H1 (cell line): Measurements from ENCODE around the gene JUN. TPM values are rescaled to one million over a fixed set of nuclear protein-coding genes. Genes with fewer than 3 reads are reported as not detected.

ENCODE experiments used
- CTCF ChIA-PET: fragments of 300-600 bp; sonication (Branson Sonifier 250); formaldehyde crosslinking; loops from one replicate; lab custom pipeline; 2021; ENCODE audit not compliant: partially characterized antibody; lab: Charles Lee
- POLR2A ChIA-PET: fragments of 300-600 bp; sonication (Branson Sonifier 250); formaldehyde crosslinking; loops from one replicate; lab custom pipeline; 2021; ENCODE audit warnings: inconsistent platforms; ENCODE audit not compliant: partially characterized antibody; lab: Charles Lee
- DNase-seq, 2 experiments: peaks; one replicate each; pipeline versions ENCODE4 v3.0.0 to v3.0.0-alpha.2; 2010 to 2022; ENCODE audit warnings: low spot score in 2 of 2, low read depth in 1 of 2, mixed read lengths in 1 of 2
- FAIRE-seq: peaks from 2 replicates; lab custom pipeline; 2011; peaks lifted over from hg19 to GRCh38; lab: Jason Lieb, UNC
- H2AFZ ChIP-seq: 2 replicates; pipeline ENCODE4 v1.8.1; 2012; ENCODE audit warnings: low read length, inconsistent platforms
- H2AK5ac ChIP-seq: 2 replicates; pipeline ENCODE4 v1.6.1; 2013; ENCODE audit warnings: low read depth, low read length
- H2BK120ac ChIP-seq: replicated peaks from 2 replicates; pipeline ENCODE3; 2013; ENCODE audit warnings: low read depth, low read length, inconsistent platforms
- H2BK12ac ChIP-seq: 2 replicates; pipeline ENCODE4 v1.6.1; 2013; ENCODE audit warnings: low read depth, low read length
- H2BK15ac ChIP-seq: 2 replicates; pipeline ENCODE4 v1.6.1; 2013; ENCODE audit warnings: low read length
- H2BK20ac ChIP-seq: 2 replicates; pipeline ENCODE4 v1.6.1; 2013; ENCODE audit warnings: low read length
- H2BK5ac ChIP-seq: 2 replicates; pipeline ENCODE4 v1.6.1; 2013; ENCODE audit warnings: low read depth, low read length
- H3K14ac ChIP-seq: 2 replicates; pipeline ENCODE4 v1.6.1; 2013; ENCODE audit warnings: inconsistent platforms; ENCODE audit not compliant: insufficient read length
- H3K18ac ChIP-seq: 2 replicates; pipeline ENCODE4 v1.6.1; 2013; ENCODE audit warnings: low read length; ENCODE audit errors: extremely low read depth
- H3K23ac ChIP-seq: 2 replicates; pipeline ENCODE4 v1.6.1; 2013; ENCODE audit warnings: inconsistent platforms; ENCODE audit not compliant: insufficient read length
- H3K23me2 ChIP-seq: 2 replicates; pipeline ENCODE4 v1.6.1; 2013; ENCODE audit warnings: low read depth, low read length
- H3K27ac ChIP-seq: 2 replicates; pipeline ENCODE4 v1.6.1; 2011; ENCODE audit warnings: low read depth, low read length, inconsistent platforms
- H3K27me3 ChIP-seq, 4 experiments: replicated peaks in 1 of 4; 1 replicate in 1 of 4; 2 replicates in 3 of 4; pipeline versions ENCODE4 v1.6.1 to v1.8.1; 2011 to 2013; ENCODE audit warnings: low read length in 3 of 4, mild to moderate bottlenecking in 3 of 4, inconsistent platforms in 2 of 4, mixed read lengths in 2 of 4, moderate library complexity in 1 of 4; ENCODE audit not compliant: control insufficient read depth in 3 of 4, insufficient read depth in 3 of 4; ENCODE audit errors: extremely low read depth in 1 of 4
- H3K36me3 ChIP-seq, 4 experiments: 2 replicates each; pipeline versions ENCODE4 v1.6.1 to v1.8.1; 2011 to 2013; ENCODE audit warnings: mild to moderate bottlenecking in 4 of 4, low read length in 3 of 4, moderate library complexity in 2 of 4, control low read depth in 1 of 4, inconsistent platforms in 1 of 4; ENCODE audit not compliant: insufficient read depth in 4 of 4, control insufficient read depth in 2 of 4
- H3K4ac ChIP-seq: replicated peaks from 2 replicates; pipeline ENCODE3; 2013; ENCODE audit warnings: low read length, low read depth, mixed read lengths, inconsistent platforms; ENCODE audit not compliant: insufficient read length
- H3K4me1 ChIP-seq, 4 experiments: replicated peaks in 1 of 4; 1 replicate in 1 of 4; 2 replicates in 3 of 4; pipeline versions ENCODE4 v1.6.1 to v1.8.1; 2011 to 2013; ENCODE audit warnings: low read length in 3 of 4, inconsistent platforms in 2 of 4, mixed read lengths in 1 of 4; ENCODE audit not compliant: insufficient read depth in 4 of 4, control insufficient read depth in 3 of 4
- H3K4me2 ChIP-seq, 2 experiments: 2 replicates each; pipeline versions ENCODE4 v1.6.1 to v1.8.1; 2011 to 2013; ENCODE audit warnings: low read depth in 2 of 2, low read length in 2 of 2, control low read depth in 1 of 2, inconsistent platforms in 1 of 2, mild to moderate bottlenecking in 1 of 2; ENCODE audit not compliant: insufficient read depth in 1 of 2
- H3K4me3 ChIP-seq, 4 experiments: fragments of 200-600, 300-600 bp in 1 of 4; sonication (generic), shearing (Covaris generic), sonication (Bioruptor Twin) in 1 of 4; 2 replicates each; pipeline versions ENCODE4 v1.5.1 to v1.8.1; 2011 to 2016; ENCODE audit warnings: low read length in 4 of 4, low read depth in 3 of 4, control low read depth in 2 of 4, inconsistent platforms in 2 of 4, mild to moderate bottlenecking in 2 of 4, mixed read lengths in 1 of 4, moderate library complexity in 1 of 4; ENCODE audit not compliant: insufficient read depth in 2 of 4; ENCODE audit errors: extremely low read depth in 1 of 4
- H3K56ac ChIP-seq: replicated peaks from 2 replicates; pipeline ENCODE3; 2013; ENCODE audit warnings: low read depth, mild to moderate bottlenecking, mixed read lengths, low read length, inconsistent platforms; ENCODE audit not compliant: insufficient read length
- H3K79me1 ChIP-seq: 2 replicates; pipeline ENCODE4 v1.6.1; 2013; ENCODE audit warnings: low read depth, low read length, control low read depth
- H3K79me2 ChIP-seq, 2 experiments: 2 replicates each; pipeline versions ENCODE4 v1.6.1 to v1.8.1; 2012 to 2013; ENCODE audit warnings: low read length in 2 of 2, mild to moderate bottlenecking in 2 of 2, inconsistent platforms in 1 of 2; ENCODE audit not compliant: insufficient read depth in 2 of 2, control insufficient read depth in 1 of 2
- H3K9ac ChIP-seq, 4 experiments: replicated peaks in 1 of 4; 1 replicate in 1 of 4; 2 replicates in 3 of 4; pipeline versions ENCODE4 v1.6.1 to v1.8.1; 2011 to 2013; ENCODE audit warnings: low read depth in 3 of 4, low read length in 3 of 4, control low read depth in 2 of 4, mild to moderate bottlenecking in 2 of 4, moderate library complexity in 2 of 4, inconsistent platforms in 1 of 4; ENCODE audit errors: extremely low read depth in 1 of 4
- H3K9me3 ChIP-seq, 2 experiments: 2 replicates each; pipeline versions ENCODE4 v1.6.1 to v1.8.1; 2012 to 2013; ENCODE audit warnings: mild to moderate bottlenecking in 2 of 2, moderate library complexity in 2 of 2, control low read depth in 1 of 2, inconsistent platforms in 1 of 2, low read depth in 1 of 2, low read length in 1 of 2, mixed read lengths in 1 of 2; ENCODE audit not compliant: insufficient read depth in 2 of 2
- H4K20me1 ChIP-seq, 2 experiments: replicated peaks in 1 of 2; 2 replicates each; pipeline versions ENCODE3 to v1.8.1; 2011 to 2013; ENCODE audit warnings: inconsistent platforms in 2 of 2, low read length in 2 of 2, mild to moderate bottlenecking in 1 of 2; ENCODE audit not compliant: insufficient read depth in 2 of 2, control insufficient read depth in 1 of 2
- H4K5ac ChIP-seq: 2 replicates; pipeline ENCODE4 v1.6.1; 2013; ENCODE audit warnings: low read length, low read depth, mixed read lengths, inconsistent platforms; ENCODE audit not compliant: insufficient read length
- H4K8ac ChIP-seq: 2 replicates; pipeline ENCODE4 v1.8.0; 2013; ENCODE audit warnings: mild to moderate bottlenecking, moderate library complexity, low read length, inconsistent platforms; ENCODE audit not compliant: insufficient read depth; ENCODE audit errors: extremely low read depth
- H4K91ac ChIP-seq: replicated peaks from 2 replicates; pipeline ENCODE3; 2013; ENCODE audit warnings: low read length, mixed read lengths, inconsistent platforms; ENCODE audit not compliant: insufficient read length
- BCL11A ChIP-seq, 2 experiments: IDR thresholded peaks; one replicate each; pipeline ENCODE4 v1.6.1; 2011; ENCODE audit warnings: low read depth in 2 of 2, low read length in 2 of 2, mild to moderate bottlenecking in 2 of 2
- CBX8 ChIP-seq: fragments of 300-800, 300-1000 bp; sonication (generic); IDR thresholded peaks from 2 replicates; pipeline ENCODE4 v1.7.1; 2016; ENCODE audit warnings: low read depth, low read length, borderline replicate concordance
- CTCF ChIP-seq, 3 experiments: IDR thresholded peaks; 1 replicate in 2 of 3; 2 replicates in 1 of 3; pipeline versions ENCODE4 v1.5.1 to v1.6.1; 2011; ENCODE audit warnings: low read length in 3 of 3, mild to moderate bottlenecking in 3 of 3, inconsistent platforms in 2 of 3, low read depth in 1 of 3, moderate library complexity in 1 of 3; ENCODE audit not compliant: insufficient read depth in 1 of 3; ENCODE audit errors: control extremely low read depth in 1 of 3
- EP300 ChIP-seq, 2 experiments: IDR thresholded peaks; 1 replicate in 1 of 2; 2 replicates in 1 of 2; pipeline ENCODE4 v1.6.1; 2011 to 2012; ENCODE audit warnings: low read depth in 2 of 2, low read length in 2 of 2, mild to moderate bottlenecking in 2 of 2, borderline replicate concordance in 1 of 2, inconsistent platforms in 1 of 2, moderate library complexity in 1 of 2
- PHF8 ChIP-seq: fragments of 200-600 bp; sonication (generic); conservative IDR thresholded peaks from 2 replicates; pipeline ENCODE4 v1.7.1; 2012; ENCODE audit warnings: low read depth, mild to moderate bottlenecking, inconsistent platforms, low read length, moderate library complexity
- RAD21 ChIP-seq, 2 experiments: IDR thresholded peaks in 1 of 2; conservative IDR thresholded peaks in 1 of 2; 2 replicates each; pipeline ENCODE4 v1.6.1; 2011; ENCODE audit warnings: low read depth in 2 of 2, low read length in 2 of 2, improper control_type of control experiment in 1 of 2, inconsistent platforms in 1 of 2, mild to moderate bottlenecking in 1 of 2, moderate library complexity in 1 of 2
- SAP30 ChIP-seq: fragments of 300-600 bp; sonication (generic); IDR thresholded peaks from 2 replicates; pipeline ENCODE4 v1.7.1; 2012; ENCODE audit warnings: low read length, moderate library complexity, mild to moderate bottlenecking, inconsistent platforms; ENCODE audit not compliant: insufficient read depth, insufficient replicate concordance
- SP2 ChIP-seq: IDR thresholded peaks from 2 replicates; pipeline ENCODE4 v1.6.1; 2012; ENCODE audit warnings: mild to moderate bottlenecking, low read length, inconsistent platforms
- SP4 ChIP-seq: IDR thresholded peaks from 2 replicates; pipeline ENCODE4 v1.6.1; 2012; ENCODE audit warnings: low read length, inconsistent platforms
- TBP ChIP-seq: IDR thresholded peaks from 2 replicates; pipeline ENCODE4 v1.6.1; 2011; ENCODE audit warnings: low read depth, low read length, improper control_type of control experiment
- ZNF274 ChIP-seq: IDR thresholded peaks from 2 replicates; pipeline ENCODE4 v1.7.0; 2012; ENCODE audit warnings: low read length, borderline replicate concordance; ENCODE audit errors: extremely low read depth
- WGBS, 2 experiments: shearing (Covaris generic) in 1 of 2; methylation state at CpG; one replicate each; pipeline versions ENCODE4 v1.1.6 to v1.1.7; 2013 to 2015; ENCODE audit warnings: low lambda C conversion rate in 2 of 2, mixed read lengths in 2 of 2, inconsistent platforms in 1 of 2, low coverage in 1 of 2, missing lambda C conversion rate in 1 of 2; ENCODE audit not compliant: insufficient replicate concordance in 2 of 2, insufficient coverage in 1 of 2, insufficient read length in 1 of 2; ENCODE audit errors: extremely low coverage in 1 of 2, missing lambda C conversion rate in 1 of 2; 5-methylcytosine and 5-hydroxymethylcytosine counted together
- polyA plus RNA-seq, 7 experiments: library from polyadenylated mRNA; depleted of rRNA in 3 of 7; stranded (reverse) in 5 of 7; unstranded in 2 of 7; fragments of >200 nt in 5 of 7; fragments of 200-250 nt in 2 of 7; gene quantifications; 1 replicate in 5 of 7; 2 replicates in 1 of 7; 4 replicates in 1 of 7; pipeline versions ENCODE4 v1.2.1 to v1.2.3, GENCODE V29; 2011 to 2013; ENCODE audit warnings: missing spikeins in 2 of 7, mixed read lengths in 2 of 7
- total RNA-seq: library from RNA; stranded (reverse); fragmentation: NEBNext Ultra II Directional; extraction: Animal tissue kit (Norgen Biotek cat#: 25700); gene quantifications from 2 replicates; pipeline ENCODE4 v1.2.1, GENCODE V29; 2021

The JUN gene
- total and polyA plus RNA-seq, 2 of the 8 experiments (the other 6 are each of a cell fraction or from before 2014, with no cell fraction given) = 4.4 to 10.9 TPM

DNA sequence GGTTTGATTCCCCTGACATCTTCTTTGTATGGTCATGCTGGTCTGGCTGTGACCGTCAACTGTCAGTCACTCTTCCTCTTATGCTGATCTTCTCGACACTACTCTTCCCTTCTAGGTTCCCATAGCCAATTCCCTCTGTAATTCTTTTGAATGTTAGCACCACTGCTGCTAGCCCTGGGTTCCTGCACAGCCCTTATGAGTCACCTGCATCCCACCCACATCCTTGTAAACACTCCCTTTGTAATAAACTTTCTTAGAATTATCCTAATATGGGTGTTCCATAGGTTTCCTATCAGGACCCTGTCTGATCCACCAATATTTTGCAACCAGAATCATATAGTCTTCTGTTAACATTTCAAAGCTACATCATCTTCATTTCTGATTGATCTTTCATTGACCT, 37.1 kb downstream of the JUN start:
- Histone ChIP-seq H4K91ac (no peak overlapping the region), H3K56ac (no peak overlapping the region), H3K4me1 (no peaks in the 10 kb centered on the region), H3K27ac (no peak overlapping the region), H3K4me3 (no peak overlapping the region), H3K9ac (no peak overlapping the region), H2AFZ (no peak overlapping the region), H2BK120ac (no peak overlapping the region), H3K23ac (no peak overlapping the region), H4K8ac (no peak overlapping the region), H2BK12ac (no peak overlapping the region), H3K79me1 (no peaks in the 10 kb centered on the region), H2BK15ac (no peak overlapping the region), H3K14ac (no peak overlapping the region), H4K20me1 (no peaks in the 10 kb centered on the region), H4K5ac (no peak overlapping the region), H3K4ac (no peak overlapping the region), H2BK20ac (no peak overlapping the region), H3K36me3 (no peaks in the 10 kb centered on the region), H3K4me2 (no peak overlapping the region), H3K79me2 (no peaks in the 10 kb centered on the region), H3K9me3 (no peaks in the 10 kb centered on the region), H3K18ac (no peak overlapping the region), H3K27me3 (no peaks in the 10 kb centered on the region), H2AK5ac (no peak overlapping the region), H3K23me2 (no peaks in the 10 kb centered on the region), H2BK5ac (no peak overlapping the region)
- no peak for FAIRE-seq
- no peak for DNase-seq
- 90% methylated on average over 2 of the region's 2 CpGs; no CpG with 5 or more reads in 1 of the 2 experiments for WGBS, 2 experiments
- CTCF ChIA-PET = no interaction called here
- POLR2A ChIA-PET = no interaction called here
- no peak for TF ChIP-seq ZNF274
- TF ChIP-seq CTCF (IDR thresholded peaks at IDR 0.05; ENCODE audit: control extremely low read depth in 1 of 3, insufficient read depth in 1 of 3, low read depth in 1 of 3, low read length in 3 of 3) = no peak
- no peak for TF ChIP-seq PHF8
- no peak for TF ChIP-seq SAP30
- TF ChIP-seq CBX8 = no peak
- no peak for TF ChIP-seq RAD21 (IDR thresholded peaks at IDR 0.05 in 1 of 2, conservative IDR thresholded peaks at IDR 0.05 in 1 of 2; ENCODE audit: low read depth in 2 of 2, low read length in 2 of 2)
- TF ChIP-seq TBP = no peak
- TF ChIP-seq SP4 = no peak
- no peak for TF ChIP-seq BCL11A (IDR thresholded peaks at IDR 0.05; ENCODE audit: low read depth in 2 of 2, low read length in 2 of 2)
- no peak for TF ChIP-seq SP2
- no peak for TF ChIP-seq EP300 (IDR thresholded peaks at IDR 0.05; ENCODE audit: borderline replicate concordance in 1 of 2, low read depth in 2 of 2, low read length in 2 of 2)
